Calu3 (cell line): ENCODE results near the gene FRMD1. TPM values are rescaled to one million over a fixed set of nuclear protein-coding genes. Genes with fewer than 3 reads are reported as not detected.

Experiments
- BruUV-seq: library from RNA; stranded (reverse); fragments of 400-500 nt; replicated peaks from 2 replicates; lab custom pipeline; 2021; lab: Mats Ljungman, UMichigan
- CTCF ChIA-PET: fragments of 300-600 bp; sonication (Branson Sonifier 250); formaldehyde crosslinking; loops from one replicate; lab custom pipeline; 2022; ENCODE audit warnings: antibody characterized with exemption; lab: Charles Lee
- DNase-seq: peaks from one replicate; pipeline ENCODE4 v3.0.0; 2022
- H3K27ac Mint-ChIP-seq: one replicate; pipeline ENCODE4 v1.8.0; 2022; ENCODE audit warnings: mixed read lengths; ENCODE audit not compliant: unreplicated experiment
- H3K27me3 Mint-ChIP-seq: one replicate; pipeline ENCODE4 v1.8.0; 2022; ENCODE audit warnings: mixed read lengths; ENCODE audit not compliant: unreplicated experiment
- H3K36me3 Mint-ChIP-seq: one replicate; pipeline ENCODE4 v1.8.0; 2022; ENCODE audit warnings: mild to moderate bottlenecking, moderate library complexity, mixed read lengths; ENCODE audit not compliant: insufficient read depth, unreplicated experiment
- H3K4me1 Mint-ChIP-seq: one replicate; pipeline ENCODE4 v1.8.0; 2022; ENCODE audit warnings: mild to moderate bottlenecking, low read depth, mixed read lengths; ENCODE audit not compliant: unreplicated experiment
- H3K4me3 Mint-ChIP-seq: one replicate; pipeline ENCODE4 v1.8.0; 2022; ENCODE audit warnings: mild to moderate bottlenecking, low read depth, moderate library complexity, mixed read lengths; ENCODE audit not compliant: unreplicated experiment
- H3K9me3 Mint-ChIP-seq: one replicate; pipeline ENCODE4 v1.8.0; 2022; ENCODE audit warnings: low read depth, mixed read lengths; ENCODE audit not compliant: unreplicated experiment
- intact Hi-C: fragments of 100-400 bp; cut with micrococcal nuclease; formaldehyde crosslinking; loops from one replicate; pipeline ENCODE4 v1.10.0; 2022; ENCODE audit not compliant: unreplicated experiment
- total RNA-seq: library from RNA; stranded (reverse); gene quantifications from 2 replicates; pipeline ENCODE4 v1.2.3, GENCODE V29; 2022
- TF ChIP-seq, protein P1 (sequence below): fragments of 200-600 bp; IDR thresholded peaks from one replicate; pipeline ENCODE4 v1.8.0; 2022; ENCODE audit warnings: antibody characterized with exemption; ENCODE audit not compliant: unreplicated experiment

Gene FRMD1
- total RNA-seq, 1 experiment from 2014 or later, result not detected

DNA sequence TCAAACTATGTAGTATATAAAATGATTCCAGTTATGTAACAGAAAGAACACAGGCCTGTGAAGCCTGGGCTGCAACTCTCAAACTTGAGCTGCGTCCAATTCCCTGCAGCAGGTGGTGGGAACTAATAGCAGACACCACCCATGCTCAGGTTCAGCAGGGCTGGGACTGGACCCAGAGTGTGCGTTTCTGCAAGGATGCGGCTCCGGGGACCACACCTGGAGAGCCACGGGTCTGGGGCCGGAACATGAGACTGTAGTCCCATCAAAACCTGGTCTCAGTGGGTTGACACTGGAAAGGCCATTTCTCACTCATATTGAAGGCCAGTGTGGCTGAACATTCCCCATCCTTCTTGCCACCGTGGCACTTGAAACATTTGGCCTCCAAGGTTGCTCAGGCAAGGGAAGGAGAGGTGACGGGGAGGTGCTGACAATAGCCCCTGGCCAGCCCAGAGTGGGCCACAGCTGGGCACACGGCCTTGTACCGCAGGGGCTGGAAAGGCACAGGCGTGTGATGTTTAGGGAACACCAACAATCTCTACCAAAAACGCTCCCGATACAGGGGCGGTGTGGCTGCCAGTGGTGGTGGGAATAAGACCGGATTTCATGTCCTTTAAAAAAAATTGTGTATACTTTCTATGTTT, 38.0 kb downstream of the FRMD1 start:
- Mint-ChIP-seq H3K4me1 (peaks cover 17% of the 10 kb centered on the region), H3K9me3 (peaks cover 7% of the 10 kb centered on the region), H3K27me3 (peaks cover 2% of the 10 kb centered on the region), H3K27ac (no peak overlapping the region), H3K4me3 (no peak overlapping the region), H3K36me3 (peaks cover 3% of the 10 kb centered on the region)
- intact Hi-C loops, result no loop called here
- no TSS peak for BruUV-seq
- CTCF ChIA-PET, result no interaction called here
- no peak for DNase-seq
- TF ChIP-seq, protein P1, sequence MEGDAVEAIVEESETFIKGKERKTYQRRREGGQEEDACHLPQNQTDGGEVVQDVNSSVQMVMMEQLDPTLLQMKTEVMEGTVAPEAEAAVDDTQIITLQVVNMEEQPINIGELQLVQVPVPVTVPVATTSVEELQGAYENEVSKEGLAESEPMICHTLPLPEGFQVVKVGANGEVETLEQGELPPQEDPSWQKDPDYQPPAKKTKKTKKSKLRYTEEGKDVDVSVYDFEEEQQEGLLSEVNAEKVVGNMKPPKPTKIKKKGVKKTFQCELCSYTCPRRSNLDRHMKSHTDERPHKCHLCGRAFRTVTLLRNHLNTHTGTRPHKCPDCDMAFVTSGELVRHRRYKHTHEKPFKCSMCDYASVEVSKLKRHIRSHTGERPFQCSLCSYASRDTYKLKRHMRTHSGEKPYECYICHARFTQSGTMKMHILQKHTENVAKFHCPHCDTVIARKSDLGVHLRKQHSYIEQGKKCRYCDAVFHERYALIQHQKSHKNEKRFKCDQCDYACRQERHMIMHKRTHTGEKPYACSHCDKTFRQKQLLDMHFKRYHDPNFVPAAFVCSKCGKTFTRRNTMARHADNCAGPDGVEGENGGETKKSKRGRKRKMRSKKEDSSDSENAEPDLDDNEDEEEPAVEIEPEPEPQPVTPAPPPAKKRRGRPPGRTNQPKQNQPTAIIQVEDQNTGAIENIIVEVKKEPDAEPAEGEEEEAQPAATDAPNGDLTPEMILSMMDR, result no peak

DNA sequence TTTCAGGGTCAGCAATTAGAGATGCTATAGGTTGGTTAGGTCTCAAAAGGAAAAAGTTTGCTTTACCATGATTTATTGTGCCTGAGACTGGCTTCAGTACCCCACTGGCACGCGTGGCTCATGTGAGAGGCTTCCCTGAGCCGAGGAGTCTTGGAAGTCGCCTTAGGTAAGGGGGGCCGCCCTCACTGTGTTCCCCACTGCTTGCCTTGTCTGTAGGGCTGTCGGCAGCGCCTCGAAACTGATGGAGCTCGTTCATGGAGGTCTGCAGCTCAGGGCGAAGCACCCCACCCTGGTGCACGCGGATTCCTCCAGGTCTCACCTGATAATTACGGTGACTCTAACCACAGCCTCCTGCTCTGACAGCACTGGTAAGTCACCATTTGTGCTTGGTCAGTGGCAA, 39.2 kb downstream of the FRMD1 start:
- no TSS peak for BruUV-seq
- intact Hi-C loops, result loop anchor here (10.0 kb wide), 2 partner anchors 75 to 105 kb away; no protein-coding TSS in a partner anchor
- CTCF ChIA-PET, result interaction anchor here (0.7 kb wide), 1 partner anchor 141 kb away, joined by 3 read pairs; no protein-coding TSS in a partner anchor

DNA sequence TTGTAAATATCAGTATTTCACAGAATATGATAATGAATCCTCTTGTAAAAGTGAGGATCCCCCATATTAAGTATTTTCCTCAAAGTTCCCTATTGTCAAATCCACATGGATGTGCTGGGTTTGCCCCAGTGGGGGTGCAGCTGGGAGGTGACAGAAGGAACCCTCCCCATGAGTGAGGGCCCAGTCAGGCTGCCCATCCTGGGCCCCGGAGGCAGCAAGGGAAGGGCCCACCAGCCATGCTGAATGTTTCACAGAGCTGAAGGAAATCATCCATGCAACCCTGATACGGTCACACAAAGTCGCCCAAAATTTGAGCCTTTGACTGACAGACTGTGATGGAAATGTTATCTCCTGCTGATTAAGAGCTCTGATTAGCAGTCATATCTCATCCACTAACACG, 39.7 kb downstream of the FRMD1 start:
- H3K27ac Mint-ChIP-seq, result no peak overlapping the region
- peaks cover 22% of the 10 kb centered on the region for H3K4me1 Mint-ChIP-seq
- DNase-seq, result no peak
- H3K9me3 Mint-ChIP-seq, result peaks cover 7% of the 10 kb centered on the region
- no TSS peak for BruUV-seq
- peaks cover 16% of the 10 kb centered on the region for H3K36me3 Mint-ChIP-seq
- TF ChIP-seq, protein P1, result no peak
- no peak overlapping the region for H3K4me3 Mint-ChIP-seq
- H3K27me3 Mint-ChIP-seq, result peaks cover 14% of the 10 kb centered on the region
- CTCF ChIA-PET, result no interaction called here
- intact Hi-C loops, result loop anchor here (10.0 kb wide), 2 partner anchors 74 to 104 kb away; no protein-coding TSS in a partner anchor

More for the DNA sequence above, 39.2 kb downstream of the FRMD1 start:
- H3K4me3 Mint-ChIP-seq, result no peak overlapping the region
- no peak for DNase-seq
- no peak overlapping the region for H3K27ac Mint-ChIP-seq
- H3K36me3 Mint-ChIP-seq, result peaks cover 14% of the 10 kb centered on the region
- peaks cover 22% of the 10 kb centered on the region for H3K4me1 Mint-ChIP-seq
- peaks cover 13% of the 10 kb centered on the region for H3K27me3 Mint-ChIP-seq
- TF ChIP-seq, protein P1, result no peak
- peaks cover 7% of the 10 kb centered on the region for H3K9me3 Mint-ChIP-seq

DNA sequence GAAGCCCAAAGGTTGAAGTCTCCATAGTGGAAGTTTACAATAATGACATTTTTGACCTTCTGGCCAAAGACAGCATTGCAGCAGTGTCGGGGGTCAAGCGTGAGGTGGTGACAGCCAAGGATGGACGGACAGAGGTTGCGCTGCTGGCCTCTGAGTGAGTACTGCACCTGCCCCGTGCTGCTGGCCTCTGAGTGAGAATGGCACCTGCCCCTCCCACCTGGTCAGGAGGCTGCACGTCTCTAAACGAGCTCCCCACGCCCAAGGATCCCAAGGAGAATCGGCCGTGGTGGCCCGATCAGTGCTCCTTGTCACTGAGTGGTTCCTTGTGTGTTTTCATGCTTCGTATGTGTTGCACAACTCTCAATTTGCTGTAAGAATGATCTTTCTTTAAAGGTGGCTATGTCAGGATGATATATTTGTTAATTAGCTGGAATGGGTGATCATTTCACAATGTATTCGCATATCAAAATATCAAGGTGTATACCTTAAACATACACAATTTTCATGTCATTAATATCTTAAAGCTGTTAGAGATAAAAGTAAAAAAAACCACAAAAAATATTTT, 40.4 kb downstream of the FRMD1 start:
- Mint-ChIP-seq H3K4me1 (peaks cover 22% of the 10 kb centered on the region), H3K27ac (no peak overlapping the region), H3K4me3 (no peak overlapping the region), H3K36me3 (peaks cover 16% of the 10 kb centered on the region), H3K9me3 (peaks cover 7% of the 10 kb centered on the region), H3K27me3 (peaks cover 14% of the 10 kb centered on the region)
- TF ChIP-seq, protein P1, result no peak
- CTCF ChIA-PET, result no interaction called here
- no TSS peak for BruUV-seq
- intact Hi-C loops, result loop anchor here (10.0 kb wide), 2 partner anchors 74 to 104 kb away; no protein-coding TSS in a partner anchor
- no peak for DNase-seq
